C4-2B (cell line): ENCODE data around the gene RSPO1.

Experiments used
- H3K27ac ChIP-seq: fragments of 450-650 bp; 2 replicates; pipeline ENCODE4 v1.5.1; 2017
- ZFX ChIP-seq: fragments of 450-650 bp; IDR thresholded peaks from 2 replicates; pipeline ENCODE4 v1.6.1; 2017
- TF ChIP-seq, protein P1 (sequence below): fragments of 450-650 bp; conservative IDR thresholded peaks from 2 replicates; pipeline ENCODE4 v1.5.1; 2017; ENCODE audit warnings: mild to moderate bottlenecking

Gene RSPO1

DNA sequence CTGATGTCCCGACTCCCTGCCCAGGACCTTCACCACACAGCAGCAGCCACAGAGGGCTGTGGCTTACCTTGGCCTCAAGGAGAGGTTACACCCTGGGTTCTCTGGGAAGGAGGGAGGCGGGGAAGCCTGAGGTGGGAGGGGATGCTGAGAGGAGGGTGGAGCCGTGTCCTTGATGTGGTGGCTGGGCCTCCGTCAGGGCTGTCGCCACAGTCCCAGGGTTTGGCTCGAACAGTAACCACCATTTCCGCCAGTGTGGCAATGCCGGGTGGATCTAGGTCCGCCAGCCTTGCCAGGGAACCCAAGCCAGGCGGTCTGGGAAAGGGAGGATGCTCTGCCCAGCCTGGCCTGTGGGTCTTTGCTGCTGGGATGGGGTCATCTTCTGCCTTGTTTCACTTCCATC is 39.2 kb upstream of the RSPO1 start:
- no peak overlapping the region for H3K27ac ChIP-seq
- TF ChIP-seq ZFX: no peak
- TF ChIP-seq, protein P1, sequence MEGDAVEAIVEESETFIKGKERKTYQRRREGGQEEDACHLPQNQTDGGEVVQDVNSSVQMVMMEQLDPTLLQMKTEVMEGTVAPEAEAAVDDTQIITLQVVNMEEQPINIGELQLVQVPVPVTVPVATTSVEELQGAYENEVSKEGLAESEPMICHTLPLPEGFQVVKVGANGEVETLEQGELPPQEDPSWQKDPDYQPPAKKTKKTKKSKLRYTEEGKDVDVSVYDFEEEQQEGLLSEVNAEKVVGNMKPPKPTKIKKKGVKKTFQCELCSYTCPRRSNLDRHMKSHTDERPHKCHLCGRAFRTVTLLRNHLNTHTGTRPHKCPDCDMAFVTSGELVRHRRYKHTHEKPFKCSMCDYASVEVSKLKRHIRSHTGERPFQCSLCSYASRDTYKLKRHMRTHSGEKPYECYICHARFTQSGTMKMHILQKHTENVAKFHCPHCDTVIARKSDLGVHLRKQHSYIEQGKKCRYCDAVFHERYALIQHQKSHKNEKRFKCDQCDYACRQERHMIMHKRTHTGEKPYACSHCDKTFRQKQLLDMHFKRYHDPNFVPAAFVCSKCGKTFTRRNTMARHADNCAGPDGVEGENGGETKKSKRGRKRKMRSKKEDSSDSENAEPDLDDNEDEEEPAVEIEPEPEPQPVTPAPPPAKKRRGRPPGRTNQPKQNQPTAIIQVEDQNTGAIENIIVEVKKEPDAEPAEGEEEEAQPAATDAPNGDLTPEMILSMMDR: no peak

DNA sequence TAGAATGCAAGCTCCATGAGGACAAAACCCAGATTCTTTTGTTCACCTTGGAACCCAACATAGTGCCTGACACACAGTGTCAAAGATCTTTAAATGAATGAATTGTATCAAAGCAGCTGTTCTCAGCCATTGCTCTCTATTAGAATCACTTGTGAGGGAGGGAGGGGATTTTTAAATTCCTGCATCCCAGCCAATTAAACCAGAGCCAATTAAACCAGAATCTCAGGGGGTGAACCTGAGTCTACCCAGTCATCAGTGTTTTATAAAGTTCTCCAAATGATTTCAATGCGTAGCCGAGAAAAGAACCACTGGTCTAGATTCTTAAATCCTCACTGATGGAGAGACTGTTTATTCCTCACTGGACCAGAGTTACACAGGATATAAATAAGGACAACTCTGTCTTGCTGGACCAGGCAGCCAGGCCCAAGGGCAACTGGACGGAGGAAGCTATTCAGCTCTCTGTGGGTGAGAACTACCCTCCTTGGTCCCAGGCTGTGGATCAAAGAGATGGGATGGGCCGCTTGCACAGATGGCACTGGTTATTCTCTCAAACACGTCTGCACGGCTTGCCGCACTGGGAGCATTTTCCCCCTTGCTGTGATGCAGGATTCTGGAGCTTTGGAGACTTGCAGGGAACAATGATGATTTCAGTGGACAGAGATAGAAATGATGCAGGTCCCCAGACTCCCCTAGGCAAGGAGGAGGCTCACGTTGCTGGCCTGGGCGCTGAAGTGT is 37.6 kb upstream of the RSPO1 start:
- no peak for TF ChIP-seq ZFX
- TF ChIP-seq, protein P1: no peak
- H3K27ac ChIP-seq: no peak overlapping the region

DNA sequence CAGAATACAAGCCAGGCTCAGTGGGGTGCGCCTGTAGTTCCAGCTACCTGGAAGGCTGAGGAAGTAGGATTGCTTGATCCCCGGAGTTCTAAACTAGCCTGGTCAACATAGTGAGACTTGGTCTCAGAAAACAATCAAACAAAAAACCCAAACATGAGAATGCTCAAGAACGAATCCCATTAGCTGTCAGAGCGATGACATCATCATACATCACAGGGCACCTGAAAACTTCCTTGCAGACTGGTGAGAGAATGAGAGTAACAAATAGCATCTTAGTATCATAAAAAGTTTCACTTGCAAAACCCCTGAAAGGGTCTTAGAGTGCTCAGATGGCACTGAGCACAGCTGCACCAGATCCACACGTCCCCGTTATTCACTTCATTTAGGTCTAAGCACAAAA is 36.6 kb upstream of the RSPO1 start:
- TF ChIP-seq, protein P1: no peak
- no peak for TF ChIP-seq ZFX
- no peak overlapping the region for H3K27ac ChIP-seq

DNA sequence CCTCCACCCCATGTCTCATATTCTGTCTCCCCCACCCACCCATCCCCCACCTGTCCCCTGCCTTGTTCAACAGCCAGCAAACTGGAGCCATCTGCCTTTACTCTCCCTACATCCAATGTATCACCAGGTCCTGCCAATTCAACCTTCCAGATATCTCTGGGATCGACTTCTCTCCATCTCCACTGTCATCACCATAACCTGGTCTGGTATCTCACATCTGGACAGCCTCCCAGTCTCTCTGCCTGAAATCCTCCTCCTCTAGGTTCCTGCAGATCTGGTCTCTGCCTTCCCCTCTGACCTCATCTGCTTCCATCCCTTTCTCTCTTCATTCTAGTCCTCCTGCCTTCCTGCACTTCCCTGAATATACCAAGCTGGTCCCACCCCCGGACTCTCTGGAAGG is 35.4 kb upstream of the RSPO1 start:
- H3K27ac ChIP-seq: no peak overlapping the region

DNA sequence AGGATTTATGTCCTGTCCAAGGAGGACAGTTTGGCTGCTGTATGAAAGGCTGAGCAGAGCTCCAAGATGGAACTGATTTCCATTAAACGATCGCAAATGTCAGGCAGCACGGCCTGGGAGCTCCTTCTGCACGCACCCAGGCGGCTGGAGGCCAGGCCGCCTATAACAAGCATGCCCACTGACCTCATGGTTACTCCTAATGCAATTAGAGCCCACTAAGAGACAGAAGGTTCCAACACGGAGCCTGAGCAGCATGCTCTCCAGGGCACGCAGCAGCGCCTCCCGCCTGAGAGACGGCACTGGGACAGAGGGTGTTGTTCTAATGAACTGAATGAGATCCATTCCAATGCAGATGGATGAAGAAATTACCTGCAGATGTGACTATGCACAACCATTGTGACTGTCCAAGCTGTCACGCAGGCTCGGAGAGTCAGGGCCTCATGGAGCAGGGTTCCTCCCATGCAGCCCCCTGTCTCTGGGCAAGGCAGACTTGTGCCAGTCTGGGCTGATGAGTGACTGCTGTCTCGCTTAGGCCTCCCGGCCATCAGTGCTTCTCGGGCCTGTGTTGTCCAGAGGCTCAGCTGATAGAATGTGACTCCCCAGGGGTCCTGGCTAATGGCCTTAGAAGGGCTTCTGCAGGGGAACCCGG is 32.5 kb upstream of the RSPO1 start:
- no peak for TF ChIP-seq ZFX
- TF ChIP-seq, protein P1: no peak
- H3K27ac ChIP-seq: no peak overlapping the region

More for the DNA sequence above, 35.4 kb upstream of the RSPO1 start:
- no peak for TF ChIP-seq ZFX
- TF ChIP-seq, protein P1: no peak

DNA sequence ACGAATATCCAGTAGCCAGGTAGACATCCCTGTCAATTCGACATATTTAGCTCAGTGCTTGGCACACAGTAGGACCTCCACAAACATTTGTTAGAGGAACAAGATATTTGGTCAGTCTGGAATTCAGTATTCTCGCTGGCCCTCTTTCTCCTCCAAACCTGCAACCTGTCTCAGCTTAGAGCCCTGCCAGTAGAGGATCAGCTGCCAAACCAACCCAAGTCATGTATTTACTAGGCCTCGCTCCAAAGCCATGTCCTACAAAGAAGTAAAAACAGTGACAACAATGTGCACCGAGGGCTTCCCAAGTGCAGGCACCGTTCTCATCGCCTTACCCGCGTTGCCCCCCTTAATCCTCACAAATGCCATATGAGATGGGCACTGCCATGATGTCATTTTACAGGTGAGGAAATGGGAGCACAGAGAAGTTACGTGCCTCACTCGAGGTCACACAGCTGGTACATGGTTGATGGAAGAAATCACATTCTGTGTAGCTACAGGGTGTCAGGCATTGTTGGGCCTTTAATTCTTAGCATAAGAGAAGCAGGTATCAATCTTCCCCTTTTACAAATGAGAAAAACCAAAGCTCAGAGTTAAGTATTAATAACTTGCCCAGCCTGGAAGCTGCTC is 31.7 kb upstream of the RSPO1 start:
- TF ChIP-seq, protein P1: no peak
- TF ChIP-seq ZFX: no peak
- no peak overlapping the region for H3K27ac ChIP-seq

DNA sequence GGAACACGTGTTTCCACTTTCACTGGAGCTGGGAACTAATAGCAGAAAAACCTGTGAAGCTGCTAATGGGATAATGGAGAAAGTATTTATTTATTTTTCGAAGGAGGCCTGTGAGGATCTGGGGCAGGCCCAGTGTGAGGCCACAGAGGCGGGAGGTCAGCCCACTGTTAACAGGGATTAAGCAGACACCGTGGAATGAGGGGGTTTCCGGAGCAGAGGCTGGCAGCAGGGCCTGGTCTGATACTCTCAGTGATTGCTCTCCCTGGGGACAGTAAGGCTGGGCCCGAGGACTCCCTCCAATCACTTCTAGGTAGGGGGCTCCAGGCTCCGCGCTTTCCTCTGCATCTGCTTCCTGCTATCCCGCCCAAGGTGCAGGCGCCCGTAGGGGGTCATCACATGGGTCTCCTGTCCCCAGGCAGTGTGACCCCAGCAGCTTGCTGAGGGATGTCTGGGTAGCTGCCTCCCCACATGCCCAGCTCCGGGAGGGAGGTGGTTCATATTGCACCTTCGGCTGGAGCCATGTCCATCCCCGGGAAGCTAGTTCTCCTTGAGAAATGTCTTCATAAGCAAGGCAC is 28.8 kb upstream of the RSPO1 start:
- TF ChIP-seq ZFX: no peak
- TF ChIP-seq, protein P1: no peak
- H3K27ac ChIP-seq: no peak overlapping the region
